ENCODE results near the gene ENO4.

Gene ENO4

DNA sequence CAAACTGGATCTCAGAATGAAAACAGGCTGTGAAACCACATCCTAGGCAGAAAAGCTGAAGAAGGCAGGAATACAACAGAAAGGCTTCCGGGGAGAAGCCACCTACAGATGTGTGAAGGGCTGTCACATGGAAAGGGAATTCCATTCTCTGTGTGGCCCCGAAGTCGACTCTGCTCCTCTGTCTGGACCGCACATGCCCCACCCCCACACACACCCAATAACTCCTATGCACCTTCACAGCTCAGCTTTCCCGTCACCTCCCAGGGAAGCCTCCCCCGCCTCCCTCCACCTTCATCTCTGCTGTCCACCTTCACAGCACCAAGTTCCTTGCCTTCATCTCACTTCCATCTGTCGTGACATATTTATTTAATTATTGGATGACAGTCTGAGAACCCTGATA is 23.4 kb upstream of the ENO4 start:
- H3K9ac ChIP-seq (ENCODE audit: insufficient read length): no peak overlapping the region
- no peak for DNase-seq (ENCODE audit: low read depth, low spot score)
- no peak overlapping the region for H3K4me3 ChIP-seq
- TF ChIP-seq EZH2 (IDR thresholded peaks at IDR 0.05) (no peak), FOXP2 (optimal IDR thresholded peaks at IDR 0.05; ENCODE audit: control extremely low read depth, extremely low read length, insufficient read depth) (no peak), POLR2AphosphoS5 (IDR thresholded peaks at IDR 0.05; ENCODE audit: borderline replicate concordance, low read depth, low read length) (no peak)
- no peaks in the 10 kb centered on the region for H3K36me3 ChIP-seq (ENCODE audit: insufficient read depth, low read length)
- H3K9me3 ChIP-seq (ENCODE audit: low read depth, low read length): no peaks in the 10 kb centered on the region
- no peak overlapping the region for H3K27ac ChIP-seq

DNA sequence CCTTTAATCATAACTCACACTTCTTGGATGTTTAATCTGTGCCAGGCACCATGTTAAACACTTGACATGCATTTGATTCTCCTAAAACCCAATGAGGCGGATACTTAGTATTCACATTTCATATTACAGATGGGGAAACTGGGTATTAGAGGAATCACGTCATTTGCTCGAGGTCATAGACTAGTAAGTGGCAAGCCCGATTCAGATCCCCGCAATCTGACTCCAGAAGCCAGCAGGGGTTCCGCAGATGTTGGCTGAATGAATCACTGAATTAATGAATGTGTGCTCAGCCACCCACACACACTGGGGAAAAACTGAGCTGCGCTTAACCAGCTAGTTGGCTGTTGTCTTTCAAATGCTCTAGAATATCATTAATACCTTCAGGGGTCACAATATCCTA is 22.5 kb upstream of the ENO4 start:
- H3K9me3 ChIP-seq (ENCODE audit: low read depth, low read length): no peaks in the 10 kb centered on the region
- peak; percentile 59 for DNase-seq (ENCODE audit: low read depth, low spot score)
- no peak overlapping the region for H3K27ac ChIP-seq
- no peak overlapping the region for H3K9ac ChIP-seq (ENCODE audit: insufficient read length)
- H3K36me3 ChIP-seq (ENCODE audit: insufficient read depth, low read length): no peaks in the 10 kb centered on the region
- H3K4me3 ChIP-seq: no peak overlapping the region
- no peak for TF ChIP-seq EZH2 (IDR thresholded peaks at IDR 0.05)
- TF ChIP-seq FOXP2 (optimal IDR thresholded peaks at IDR 0.05; ENCODE audit: control extremely low read depth, extremely low read length, insufficient read depth): no peak

DNA sequence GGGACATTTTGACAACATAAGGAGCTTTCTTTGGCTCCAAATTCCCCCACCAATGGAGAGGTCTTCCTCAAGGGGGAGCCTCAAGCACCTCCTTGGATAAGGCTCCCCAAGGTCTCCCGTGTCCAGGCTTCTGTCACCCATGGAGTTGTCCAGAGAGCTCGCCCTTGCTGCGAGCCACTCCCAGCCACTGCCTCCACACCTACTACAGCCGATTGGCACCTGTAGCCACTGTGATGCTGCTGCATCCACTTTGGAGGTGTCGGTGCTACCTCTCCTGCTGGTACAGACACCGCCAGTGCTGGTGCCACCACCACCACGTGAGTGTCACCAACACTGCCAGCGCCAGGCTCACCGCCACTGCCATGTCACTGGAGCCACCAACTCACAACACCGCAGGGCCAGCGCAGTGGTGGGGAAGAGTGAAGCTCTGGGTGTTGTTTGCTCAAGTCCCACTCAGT is 22.1 kb upstream of the ENO4 start:
- no peak overlapping the region for H3K9ac ChIP-seq (ENCODE audit: insufficient read length)
- H3K36me3 ChIP-seq (ENCODE audit: insufficient read depth, low read length): no peaks in the 10 kb centered on the region
- H3K27ac ChIP-seq: no peak overlapping the region
- no peak overlapping the region for H3K4me3 ChIP-seq
- no peak for TF ChIP-seq POLR2AphosphoS5 (IDR thresholded peaks at IDR 0.05; ENCODE audit: borderline replicate concordance, low read depth, low read length)
- no peak for TF ChIP-seq EZH2 (IDR thresholded peaks at IDR 0.05)
- no peak for TF ChIP-seq FOXP2 (optimal IDR thresholded peaks at IDR 0.05; ENCODE audit: control extremely low read depth, extremely low read length, insufficient read depth)
- DNase-seq (ENCODE audit: low read depth, low spot score): no peak
- H3K9me3 ChIP-seq (ENCODE audit: low read depth, low read length): no peaks in the 10 kb centered on the region

DNA sequence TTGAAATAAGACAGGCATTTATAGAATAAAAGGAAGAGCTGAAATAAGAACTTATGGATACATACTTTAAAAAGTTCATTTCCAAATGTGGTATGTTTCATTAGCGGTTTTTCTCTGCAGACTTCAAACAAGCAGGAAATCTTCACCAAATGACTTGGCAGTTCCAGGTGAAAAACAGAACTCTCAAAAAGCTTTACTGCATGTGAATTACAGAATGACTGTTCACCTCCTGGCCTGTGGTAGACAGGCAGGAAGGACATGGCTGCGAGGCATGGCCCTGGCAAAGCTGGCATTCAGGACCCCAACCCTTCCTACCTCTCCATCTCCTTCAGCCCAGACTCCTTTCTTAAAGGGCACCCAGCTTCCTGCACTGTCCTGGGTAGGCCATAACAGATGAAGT is 21.2 kb upstream of the ENO4 start:
- H3K9ac ChIP-seq (ENCODE audit: insufficient read length): no peak overlapping the region
- DNase-seq (ENCODE audit: low read depth, low spot score): no peak
- no peak overlapping the region for H3K27ac ChIP-seq
- no peaks in the 10 kb centered on the region for H3K36me3 ChIP-seq (ENCODE audit: insufficient read depth, low read length)
- TF ChIP-seq FOXP2 (optimal IDR thresholded peaks at IDR 0.05; ENCODE audit: control extremely low read depth, extremely low read length, insufficient read depth) (no peak), POLR2AphosphoS5 (IDR thresholded peaks at IDR 0.05; ENCODE audit: borderline replicate concordance, low read depth, low read length) (no peak), EZH2 (IDR thresholded peaks at IDR 0.05) (no peak)
- no peak overlapping the region for H3K4me3 ChIP-seq
- H3K9me3 ChIP-seq (ENCODE audit: low read depth, low read length): no peaks in the 10 kb centered on the region

GRCh38 chr10:116829711-116830110 is 19.6 kb upstream of the ENO4 start:
- H3K9me3 ChIP-seq (ENCODE audit: low read depth, low read length): no peaks in the 10 kb centered on the region
- DNase-seq (ENCODE audit: low read depth, low spot score): no peak

GRCh38 chr10:116831086-116831485 is 18.2 kb upstream of the ENO4 start:
- Histone ChIP-seq H3K9ac (ENCODE audit: insufficient read length) (no peak overlapping the region), H3K36me3 (ENCODE audit: insufficient read depth, low read length) (no peaks in the 10 kb centered on the region), H3K27ac (no peak overlapping the region), H3K9me3 (ENCODE audit: low read depth, low read length) (no peaks in the 10 kb centered on the region), H3K4me3 (no peak overlapping the region)
- TF ChIP-seq EZH2 (IDR thresholded peaks at IDR 0.05) (no peak), FOXP2 (optimal IDR thresholded peaks at IDR 0.05; ENCODE audit: control extremely low read depth, extremely low read length, insufficient read depth) (no peak), POLR2AphosphoS5 (IDR thresholded peaks at IDR 0.05; ENCODE audit: borderline replicate concordance, low read depth, low read length) (no peak)
- no peak for DNase-seq (ENCODE audit: low read depth, low spot score)

More at GRCh38 chr10:116829711-116830110, 19.6 kb upstream of the ENO4 start:
- Histone ChIP-seq H3K9ac (ENCODE audit: insufficient read length) (no peak overlapping the region), H3K4me3 (no peak overlapping the region), H3K36me3 (ENCODE audit: insufficient read depth, low read length) (no peaks in the 10 kb centered on the region), H3K27ac (no peak overlapping the region)
- TF ChIP-seq FOXP2 (optimal IDR thresholded peaks at IDR 0.05; ENCODE audit: control extremely low read depth, extremely low read length, insufficient read depth) (no peak), POLR2AphosphoS5 (IDR thresholded peaks at IDR 0.05; ENCODE audit: borderline replicate concordance, low read depth, low read length) (no peak), EZH2 (IDR thresholded peaks at IDR 0.05) (no peak)

- TF ChIP-seq FOXP2 (optimal IDR thresholded peaks at IDR 0.05; ENCODE audit: control extremely low read depth, extremely low read length, insufficient read depth) (no peak), EZH2 (IDR thresholded peaks at IDR 0.05) (no peak), POLR2AphosphoS5 (IDR thresholded peaks at IDR 0.05; ENCODE audit: borderline replicate concordance, low read depth, low read length) (no peak)
- DNase-seq (ENCODE audit: low read depth, low spot score): no peak
- no peak overlapping the region for H3K27ac ChIP-seq
- no peak overlapping the region for H3K9ac ChIP-seq (ENCODE audit: insufficient read length)
- no peaks in the 10 kb centered on the region for H3K9me3 ChIP-seq (ENCODE audit: low read depth, low read length)
- H3K4me3 ChIP-seq: no peak overlapping the region
- no peaks in the 10 kb centered on the region for H3K36me3 ChIP-seq (ENCODE audit: insufficient read depth, low read length)
These were observed 17.5 kb upstream of the ENO4 start for GRCh38 chr10:116831790-116832189.

- Histone ChIP-seq H3K4me3 (no peak overlapping the region), H3K9ac (ENCODE audit: insufficient read length) (no peak overlapping the region), H3K27ac (no peak overlapping the region), H3K9me3 (ENCODE audit: low read depth, low read length) (no peaks in the 10 kb centered on the region), H3K36me3 (ENCODE audit: insufficient read depth, low read length) (no peaks in the 10 kb centered on the region)
- no peak for DNase-seq (ENCODE audit: low read depth, low spot score)
- no peak for TF ChIP-seq EZH2 (IDR thresholded peaks at IDR 0.05)
- no peak for TF ChIP-seq POLR2AphosphoS5 (IDR thresholded peaks at IDR 0.05; ENCODE audit: borderline replicate concordance, low read depth, low read length)
- no peak for TF ChIP-seq FOXP2 (optimal IDR thresholded peaks at IDR 0.05; ENCODE audit: control extremely low read depth, extremely low read length, insufficient read depth)
These were observed 15.0 kb upstream of the ENO4 start for GRCh38 chr10:116833986-116834985.

Data from SK-N-MC (cell line).